ENCODE measurements around the gene APOL3.
"Not testable (repeated sequence)": the region's sequence is repeated elsewhere in the genome, so short reads cannot be mapped to it uniquely, and the experiment has no call there.

Gene APOL3, protein sequence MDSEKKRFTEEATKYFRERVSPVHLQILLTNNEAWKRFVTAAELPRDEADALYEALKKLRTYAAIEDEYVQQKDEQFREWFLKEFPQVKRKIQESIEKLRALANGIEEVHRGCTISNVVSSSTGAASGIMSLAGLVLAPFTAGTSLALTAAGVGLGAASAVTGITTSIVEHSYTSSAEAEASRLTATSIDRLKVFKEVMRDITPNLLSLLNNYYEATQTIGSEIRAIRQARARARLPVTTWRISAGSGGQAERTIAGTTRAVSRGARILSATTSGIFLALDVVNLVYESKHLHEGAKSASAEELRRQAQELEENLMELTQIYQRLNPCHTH

DNA sequence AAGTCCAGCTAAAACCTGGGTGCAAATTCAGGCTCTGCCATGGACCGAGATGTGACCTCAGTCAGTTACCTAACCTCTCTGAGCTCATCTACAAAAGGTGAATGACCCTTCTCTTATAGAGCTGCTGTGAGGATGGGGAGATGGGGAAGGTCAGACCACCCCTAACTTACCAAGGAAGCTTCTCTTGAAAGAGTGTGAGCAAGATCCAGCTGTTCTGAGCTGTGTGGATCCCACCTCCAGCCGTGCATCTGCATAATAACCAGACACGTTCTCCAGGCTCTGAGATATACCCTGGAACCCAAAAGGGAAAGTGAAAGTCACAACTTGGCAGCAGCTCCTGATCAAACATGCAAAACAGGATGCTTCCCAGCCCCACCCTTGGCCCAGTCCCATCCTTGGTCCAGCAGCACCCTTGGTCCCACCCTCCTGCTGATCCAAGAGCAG is at the start of gene APOL3:
Gene APOL3 (minus strand): TSS at position 257 of the 444 bp plus-strand sequence. CDS start 11,700 bp downstream, outside the sequence.
- DNase-seq = no peak

DNA sequence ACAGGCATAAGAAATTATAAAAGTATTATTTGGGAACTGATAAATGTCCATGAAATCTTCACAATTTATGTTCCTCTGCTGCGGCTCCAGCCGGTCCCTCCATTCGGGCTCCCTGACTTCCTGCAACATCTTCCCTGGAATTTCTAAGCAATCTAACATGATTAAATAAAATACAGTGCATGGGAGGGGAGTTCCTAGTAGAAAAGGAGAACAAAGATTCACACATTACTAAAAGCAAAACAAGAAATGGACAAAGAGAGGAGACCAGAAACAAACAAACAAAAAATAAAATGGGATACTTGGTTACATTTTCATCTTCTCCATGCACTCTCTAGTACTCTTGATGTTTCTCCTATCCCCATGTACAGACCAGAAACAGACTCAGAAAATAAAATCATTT is 49.7 kb upstream of the APOL3 start:
- DNase-seq = no peak

DNA sequence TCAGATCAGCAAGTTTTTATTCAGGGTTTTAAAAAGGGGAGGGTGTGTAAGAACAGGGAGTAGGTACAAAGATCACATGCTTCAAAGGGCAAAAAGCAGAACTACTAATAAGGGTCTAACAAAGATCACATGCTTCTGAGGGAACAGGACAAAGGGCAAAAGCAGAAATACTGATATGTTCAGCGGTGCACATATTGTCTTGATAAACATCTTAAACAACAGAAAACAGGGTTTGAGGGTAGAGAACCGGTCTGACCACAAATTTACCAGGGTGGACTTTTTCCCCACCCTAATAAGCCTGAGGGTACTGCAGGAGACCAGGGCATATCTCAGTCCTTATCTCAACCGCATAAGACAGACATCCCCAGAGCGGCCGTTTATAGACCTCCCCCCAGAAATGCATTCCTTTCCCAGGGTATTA is 48.9 kb upstream of the APOL3 start:
- not testable (repeated sequence) for DNase-seq

DNA sequence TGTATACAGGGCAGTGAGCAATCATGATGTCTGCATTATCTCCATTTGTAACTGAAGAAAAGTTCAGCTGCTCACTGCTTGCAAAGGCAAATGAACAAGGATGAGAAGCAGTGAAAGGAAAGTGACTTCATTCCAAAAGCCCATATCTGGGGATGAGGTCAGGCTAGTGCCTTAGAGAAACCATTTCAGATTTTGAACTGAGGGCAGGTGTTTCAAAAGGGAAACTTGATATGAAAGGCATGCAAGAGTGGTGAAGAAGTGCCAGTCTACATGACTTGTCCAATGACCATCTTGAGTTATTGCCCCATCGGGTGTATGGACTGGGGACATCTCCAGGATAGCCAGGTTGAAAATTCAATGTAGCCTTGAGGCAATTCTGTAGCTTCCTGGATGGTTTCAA is 48.4 kb upstream of the APOL3 start:
- no peak for DNase-seq

DNA sequence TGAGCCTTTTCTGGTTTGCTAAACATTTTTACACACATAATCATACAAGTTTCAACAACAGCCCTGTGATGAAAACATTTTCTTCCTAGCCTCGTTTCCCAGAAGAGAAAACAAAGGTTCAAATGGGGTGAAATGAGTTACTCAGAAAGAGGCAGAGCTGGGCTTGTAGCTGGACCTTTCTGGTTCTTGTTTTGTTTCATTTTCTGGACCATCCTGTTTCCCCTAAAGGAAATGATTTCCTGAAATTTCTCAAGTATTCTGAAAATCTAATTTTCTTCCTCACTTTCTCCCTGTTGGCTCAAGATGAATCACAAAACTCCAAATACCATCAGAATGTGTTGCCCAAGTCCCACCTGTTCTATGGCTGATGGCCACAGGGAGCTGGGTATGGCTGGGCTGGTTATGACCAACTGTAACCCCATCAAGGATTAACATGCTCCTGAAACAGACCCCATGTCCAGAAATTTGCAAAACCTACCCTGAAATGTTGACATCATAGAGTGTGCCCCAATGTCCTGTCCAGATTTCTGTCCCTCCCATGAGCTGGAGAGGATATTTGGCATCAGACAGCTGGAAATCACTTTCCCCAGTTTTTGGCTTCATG is 47.7 kb upstream of the APOL3 start:
- DNase-seq = no peak

DNA sequence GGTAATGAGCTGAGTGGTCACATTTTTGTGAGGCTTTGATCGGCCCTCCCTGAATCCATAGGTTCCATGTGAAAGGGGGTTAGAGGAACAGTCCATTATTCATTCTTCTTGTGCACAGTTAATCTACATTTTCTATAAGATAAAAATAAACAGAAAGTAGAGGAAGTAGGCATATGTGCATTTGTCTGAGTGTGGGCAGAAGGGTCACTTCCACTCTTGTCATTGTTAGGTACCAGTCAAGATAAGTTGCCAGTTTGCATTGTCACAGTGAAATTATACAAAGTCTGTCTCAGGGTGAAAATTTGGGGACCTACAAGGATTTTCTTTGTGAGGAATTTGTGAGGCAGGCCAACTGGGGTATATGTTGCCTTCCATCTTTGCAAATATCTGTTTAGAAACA is 45.7 kb upstream of the APOL3 start:
- DNase-seq = no peak

DNA sequence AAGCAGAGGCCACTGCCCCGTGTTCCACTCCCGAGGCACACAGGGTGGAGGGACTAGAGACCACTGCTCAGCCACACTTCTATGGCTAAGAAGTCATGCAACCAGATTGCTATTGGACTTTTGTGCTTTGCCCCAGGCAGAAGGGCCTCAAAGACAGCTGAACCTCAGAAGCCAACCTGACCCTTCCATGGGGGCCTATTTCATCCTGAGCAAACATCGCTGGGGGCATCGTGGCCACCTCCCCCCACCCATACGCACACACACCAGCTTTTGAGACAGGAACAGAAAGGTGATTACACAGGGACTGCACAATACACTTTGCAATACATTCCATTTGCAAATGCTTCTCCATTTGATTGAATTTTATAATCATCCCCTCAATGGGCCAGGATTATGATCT is 45.0 kb upstream of the APOL3 start:
- not testable (repeated sequence) for DNase-seq

DNA sequence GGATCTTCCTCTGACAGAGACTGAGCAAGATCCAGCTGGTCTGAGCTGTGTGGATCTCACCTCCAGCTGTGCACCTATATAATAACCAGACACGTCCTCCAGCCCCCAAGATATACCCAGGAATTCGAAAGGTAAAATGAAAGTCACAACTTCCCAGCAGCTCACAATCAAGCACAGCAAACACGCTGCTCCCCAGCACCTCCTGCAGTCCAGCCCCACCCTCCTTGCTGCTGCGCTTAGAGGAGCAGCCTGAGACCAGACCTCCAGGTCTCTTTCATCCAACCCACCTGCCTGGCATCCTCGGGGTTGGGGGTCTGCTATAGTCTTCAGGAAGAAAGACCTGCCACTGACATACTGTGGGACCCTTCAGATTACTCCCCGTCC is 44.1 kb upstream of the APOL3 start:
- DNase-seq = no peak

DNA sequence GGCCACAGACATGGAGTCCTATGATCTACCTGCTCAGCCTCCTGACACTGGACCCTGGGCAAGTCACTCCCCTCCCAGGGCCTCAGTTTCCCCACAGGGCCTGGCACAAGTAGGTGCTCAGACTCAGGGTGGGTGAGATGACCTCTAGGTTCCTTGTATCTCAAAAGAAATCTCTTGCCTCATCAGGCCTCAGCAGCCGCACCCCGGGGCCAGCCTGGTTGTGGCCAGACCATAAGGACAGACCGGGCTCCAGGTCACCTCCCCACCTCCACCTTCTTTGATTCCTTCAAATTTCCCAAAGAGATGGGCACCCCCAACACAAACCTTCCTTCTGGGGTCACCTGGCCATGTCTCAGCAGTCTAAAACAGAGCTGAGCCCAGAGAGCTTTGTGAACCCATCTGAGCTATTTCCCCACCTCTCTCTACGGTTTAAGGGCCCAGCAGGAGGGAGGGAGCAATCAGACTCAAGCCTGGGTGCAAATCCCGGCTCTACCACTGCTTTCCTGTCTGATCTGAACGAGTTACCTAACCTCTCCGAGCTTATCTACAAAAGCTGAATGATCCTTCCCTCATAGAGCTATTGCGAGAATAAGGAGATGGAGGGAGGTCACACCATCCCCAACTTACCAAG is 43.6 kb upstream of the APOL3 start:
- DNase-seq = no peak

DNA sequence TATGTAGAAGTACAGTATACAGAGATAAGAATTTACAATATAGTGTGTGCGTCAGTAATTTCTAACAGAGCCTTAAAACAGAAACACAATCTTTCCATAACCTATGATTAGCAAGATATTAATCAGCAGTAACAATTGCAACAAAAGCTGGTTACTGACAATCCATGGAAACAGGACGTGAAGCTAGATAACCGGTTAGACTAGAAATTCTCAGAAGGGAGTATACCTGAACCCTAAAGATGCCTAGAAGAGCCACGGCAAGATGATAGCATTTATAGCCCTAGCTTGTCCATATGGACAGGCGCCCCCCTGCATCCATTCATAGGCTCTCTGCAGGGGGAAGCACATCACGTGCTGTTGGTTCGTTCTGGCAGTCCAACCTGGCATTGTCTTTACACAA is 42.9 kb upstream of the APOL3 start:
- not testable (repeated sequence) for DNase-seq

DNA sequence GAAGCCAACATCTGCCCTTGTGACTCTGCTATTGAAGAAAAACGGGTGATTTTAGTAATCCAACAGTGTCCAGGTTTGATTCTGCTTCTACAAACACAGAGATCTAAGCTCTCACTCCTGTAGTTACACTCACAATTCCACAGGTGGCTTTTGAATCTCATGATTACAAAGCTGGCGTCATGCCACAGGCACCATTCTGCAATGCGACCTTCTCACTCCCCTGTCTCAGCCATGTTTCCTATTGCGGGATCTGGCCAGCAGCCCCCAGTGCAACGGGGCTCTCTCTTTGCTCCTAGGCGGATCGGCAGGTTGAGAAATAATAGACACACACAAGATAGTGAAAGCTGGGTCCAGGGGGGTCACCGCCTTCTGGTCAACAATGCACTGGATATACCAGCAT is 42.4 kb upstream of the APOL3 start:
- not testable (repeated sequence) for DNase-seq

DNA sequence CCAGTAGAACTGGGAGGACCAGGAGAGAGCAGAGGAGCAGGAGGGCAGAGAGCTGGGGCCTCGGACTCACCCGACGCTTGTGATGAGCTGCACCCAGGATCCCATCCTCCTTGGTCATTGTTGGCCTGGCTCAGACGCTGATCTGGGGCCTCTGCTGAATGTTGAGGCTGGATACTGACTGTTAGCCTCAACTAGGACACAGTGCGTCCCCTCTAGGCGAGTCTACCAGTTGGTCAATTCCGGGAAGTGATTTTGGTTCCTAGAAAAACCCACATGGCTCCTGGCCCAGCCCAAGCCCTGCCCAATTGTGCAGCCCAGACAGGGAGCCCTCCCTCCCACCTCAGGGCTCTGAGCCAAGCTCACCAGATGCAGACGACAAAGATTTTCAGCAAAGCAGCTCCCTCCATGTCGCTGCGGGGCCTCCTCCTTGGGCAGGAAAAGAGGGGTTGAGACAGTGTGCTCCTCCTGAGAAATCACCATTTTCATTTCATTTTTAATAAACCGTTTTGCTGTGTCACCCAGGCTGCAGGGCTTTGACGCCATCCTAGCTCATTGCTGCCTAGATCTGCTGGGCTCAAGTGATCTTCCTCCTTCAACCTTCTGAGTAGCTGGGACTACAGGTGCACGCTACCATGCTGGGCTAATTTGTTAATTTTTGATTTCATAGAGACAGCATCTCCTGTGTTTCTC is 41.2 kb upstream of the APOL3 start, which contains the start of gene APOL4:
Gene APOL4 (minus strand): TSS at position 180 of the 690 bp plus-strand sequence. CDS start 75 bp downstream, at position 105.
- peak; percentile 9 for DNase-seq

DNA sequence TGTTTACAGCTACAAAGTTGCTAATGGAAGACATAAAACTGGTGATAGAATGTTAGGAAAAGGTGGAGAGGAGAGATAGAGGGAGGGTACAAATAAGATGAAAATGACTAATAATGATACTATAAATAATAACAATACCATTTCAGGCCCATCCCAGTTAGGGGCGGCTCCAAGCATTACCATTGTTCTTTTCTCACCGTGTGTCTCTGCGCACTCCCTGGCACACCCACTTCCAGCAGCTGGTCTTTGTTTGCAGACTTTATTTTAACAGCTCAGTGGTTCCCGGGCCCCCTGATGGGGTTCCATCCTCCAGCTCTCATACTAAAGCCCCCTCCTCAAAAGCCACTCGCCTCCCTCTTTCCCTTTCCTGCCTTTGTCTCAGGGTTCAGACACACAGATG is 40.5 kb upstream of the APOL3 start:
- not testable (repeated sequence) for DNase-seq

DNA sequence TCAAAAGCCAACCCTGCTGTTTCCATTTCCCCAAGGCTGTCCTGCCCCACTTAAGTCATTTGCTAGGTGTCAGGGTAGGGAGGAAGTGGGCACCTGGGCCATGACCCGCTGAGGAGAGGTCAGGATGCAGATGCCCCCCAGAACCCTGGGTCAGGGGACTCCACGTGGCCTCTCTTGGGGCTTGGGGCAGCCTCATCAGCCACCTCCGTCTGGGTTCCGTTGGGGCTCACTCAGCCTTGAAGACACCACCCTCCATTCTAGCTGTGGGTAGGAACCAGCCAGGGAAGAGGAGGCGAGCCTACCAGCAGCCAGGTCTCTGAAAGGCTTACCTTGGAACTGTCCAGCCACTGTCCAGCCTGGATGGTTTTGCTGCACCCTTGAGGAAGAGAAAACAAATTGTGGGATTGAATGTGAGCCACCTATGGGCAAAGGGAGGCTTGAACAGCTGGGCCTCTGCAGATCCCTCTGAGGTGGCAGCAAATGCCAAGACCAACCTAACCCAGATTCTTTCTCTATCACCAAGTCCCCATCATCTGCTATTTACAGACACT is 38.5 kb upstream of the APOL3 start:
- no peak for DNase-seq

DNA sequence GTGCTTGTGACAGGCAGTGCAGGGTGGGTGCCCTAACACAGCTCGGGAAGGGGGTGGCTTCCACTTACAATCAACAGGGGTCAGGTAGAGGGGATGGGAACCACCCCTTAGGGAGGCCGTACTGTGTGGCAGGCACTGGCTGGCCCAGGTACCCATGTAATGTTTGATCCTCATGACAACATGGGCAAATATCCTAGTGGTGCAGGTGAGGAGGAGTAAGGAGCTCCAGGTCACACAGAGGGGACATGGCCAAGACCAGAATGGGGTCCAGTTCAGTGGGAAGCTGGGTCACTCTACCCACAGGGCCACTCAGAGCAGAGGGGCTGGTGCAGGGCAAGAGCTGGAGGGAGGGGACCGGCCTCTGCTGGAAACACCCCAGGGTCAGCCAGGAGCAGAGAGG is 38.0 kb upstream of the APOL3 start:
- no peak for DNase-seq

DNA sequence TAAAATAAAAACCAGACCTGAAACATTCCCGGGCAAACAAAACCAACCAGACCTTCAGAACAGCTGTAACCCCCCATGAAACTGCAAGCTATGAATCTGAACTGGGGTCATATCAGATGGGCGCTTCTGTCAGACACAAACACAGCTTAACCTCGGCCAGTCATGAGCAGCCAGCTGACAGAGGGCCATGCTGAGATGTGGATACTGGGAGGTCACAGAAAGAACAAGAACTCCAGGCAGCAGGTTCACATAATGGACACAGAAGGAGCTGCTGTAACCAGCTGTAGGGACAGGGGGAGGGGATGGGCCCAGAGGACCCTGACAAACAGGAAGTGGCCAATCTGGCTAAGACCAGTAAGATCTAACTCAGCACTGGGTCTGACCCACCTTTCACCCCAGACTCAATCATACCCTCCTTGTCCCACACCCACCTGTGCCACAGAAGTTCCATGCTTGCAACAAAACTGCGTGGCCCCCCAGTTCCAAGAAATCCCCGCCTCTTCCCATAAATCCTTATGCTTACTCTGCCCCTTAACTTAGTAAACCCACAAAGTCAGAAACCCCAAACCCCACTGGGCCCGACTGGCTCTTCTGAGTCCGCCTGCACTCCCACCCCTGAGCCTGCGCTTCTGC is 37.1 kb upstream of the APOL3 start:
- DNase-seq = no peak

DNA sequence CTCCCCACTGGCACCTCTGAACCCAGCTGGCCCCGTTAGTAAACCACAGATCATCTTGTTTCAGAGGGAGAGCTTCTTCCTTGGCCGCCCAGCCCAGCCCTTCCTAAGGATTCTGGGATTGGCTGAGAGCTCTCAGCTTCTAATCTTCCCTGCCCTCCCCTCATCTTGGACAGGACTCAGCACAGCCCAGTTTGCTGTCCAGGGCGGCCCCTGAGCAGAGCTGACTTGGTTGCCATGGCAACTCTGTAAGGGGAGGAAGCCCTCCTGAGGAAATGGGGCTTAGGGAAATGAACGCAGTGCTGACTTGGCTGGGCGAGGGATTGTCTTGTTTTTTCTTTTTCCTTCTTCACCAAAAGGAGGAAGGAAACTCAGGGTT is 36.5 kb upstream of the APOL3 start:
- peak; percentile 6 for DNase-seq

DNA sequence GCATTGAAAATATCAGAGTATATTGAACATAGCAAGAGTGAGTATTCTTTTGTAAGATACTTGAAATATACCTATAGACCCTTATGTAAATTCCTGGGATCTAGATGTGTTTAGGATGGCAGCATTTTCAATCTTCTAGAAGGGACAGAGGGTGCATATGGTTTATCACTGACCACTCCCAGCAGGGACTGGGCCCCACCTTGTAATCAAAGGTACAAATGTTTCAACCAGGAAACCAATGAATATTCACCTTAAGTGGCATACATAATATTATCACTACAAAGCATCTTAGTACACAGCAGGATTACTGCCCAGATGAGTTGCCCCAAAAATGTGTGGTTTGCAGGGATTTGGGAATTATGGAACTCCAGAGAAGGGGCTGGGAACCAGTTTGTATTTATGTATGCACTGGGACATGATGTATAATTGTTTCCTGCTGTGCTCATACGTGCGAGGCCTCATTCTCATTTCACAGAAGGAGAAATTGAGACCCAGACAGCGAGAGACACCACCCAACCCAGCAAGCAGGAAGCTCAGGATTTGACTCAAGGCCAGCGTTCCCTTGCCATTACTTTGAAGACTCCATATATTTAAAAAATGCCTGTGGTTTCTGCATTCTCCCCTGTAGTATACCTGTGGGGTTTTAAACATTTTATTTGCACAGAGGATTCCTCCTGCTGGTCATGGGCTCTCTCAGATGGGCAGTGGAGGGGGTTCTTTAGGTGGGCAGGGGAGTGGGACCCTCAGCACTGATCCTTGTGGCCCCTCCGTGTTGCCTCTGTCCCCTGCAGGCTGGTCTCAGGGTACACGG is 35.9 kb upstream of the APOL3 start:
- no peak for DNase-seq

DNA sequence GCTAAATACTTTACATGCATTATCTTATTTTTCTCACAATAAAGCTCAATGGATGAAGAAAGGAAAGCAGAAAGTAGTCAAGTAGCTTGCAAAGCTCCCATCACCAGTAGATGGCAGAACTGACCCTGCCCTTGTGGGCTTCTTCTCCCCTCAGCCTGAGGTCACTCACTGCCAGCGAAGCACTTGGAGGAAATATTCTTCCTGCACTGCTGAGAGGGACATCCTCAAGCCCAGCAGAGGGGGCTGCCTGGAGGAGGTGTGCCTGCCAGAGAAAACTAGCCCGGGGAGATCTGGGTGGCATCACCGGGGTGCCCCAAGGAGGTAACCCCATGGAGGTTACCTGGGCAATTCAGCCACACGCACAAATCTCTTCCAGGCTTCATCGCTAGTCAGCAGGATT is 34.4 kb upstream of the APOL3 start:
- peak; percentile 68 for DNase-seq

DNA sequence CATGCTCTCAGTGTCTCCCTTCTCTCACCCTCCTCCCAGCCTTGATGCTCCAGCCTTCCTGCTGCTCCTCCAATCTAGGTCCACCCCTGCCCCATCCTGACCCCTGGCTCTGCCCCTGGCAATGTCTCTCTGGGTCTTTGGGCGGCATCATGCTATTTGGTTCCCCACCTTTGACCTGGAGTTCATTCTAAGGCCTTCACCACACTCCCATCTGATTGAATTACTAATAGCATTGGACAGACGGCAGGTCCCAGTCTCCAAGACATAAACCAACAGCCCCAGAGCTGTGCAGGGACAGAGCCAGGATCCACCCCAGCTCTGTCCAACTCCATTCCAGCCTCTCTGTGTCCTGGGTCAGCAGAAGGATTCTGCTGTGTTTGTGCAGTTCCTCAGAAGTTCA is 33.8 kb upstream of the APOL3 start:
- no peak for DNase-seq

DNA sequence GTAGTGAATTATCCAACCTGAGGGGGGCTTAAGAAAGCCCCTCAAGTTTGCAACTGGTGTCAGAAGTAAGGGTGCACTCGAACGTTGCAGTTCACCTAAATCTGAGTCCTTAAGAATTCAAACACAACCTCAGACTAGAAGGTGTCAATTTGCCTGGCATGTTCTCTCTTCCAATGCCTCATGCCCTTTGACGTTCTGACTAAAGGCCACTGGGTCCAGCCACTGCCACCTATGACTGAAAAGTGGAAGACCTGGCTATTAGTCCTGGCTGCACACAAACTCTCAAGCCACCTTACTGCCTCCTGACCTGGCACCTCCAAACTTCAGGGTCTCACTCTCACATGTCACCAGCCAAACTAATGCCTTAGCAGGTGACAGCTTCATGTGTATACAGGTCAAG is 33.0 kb upstream of the APOL3 start:
- DNase-seq = no peak

DNA sequence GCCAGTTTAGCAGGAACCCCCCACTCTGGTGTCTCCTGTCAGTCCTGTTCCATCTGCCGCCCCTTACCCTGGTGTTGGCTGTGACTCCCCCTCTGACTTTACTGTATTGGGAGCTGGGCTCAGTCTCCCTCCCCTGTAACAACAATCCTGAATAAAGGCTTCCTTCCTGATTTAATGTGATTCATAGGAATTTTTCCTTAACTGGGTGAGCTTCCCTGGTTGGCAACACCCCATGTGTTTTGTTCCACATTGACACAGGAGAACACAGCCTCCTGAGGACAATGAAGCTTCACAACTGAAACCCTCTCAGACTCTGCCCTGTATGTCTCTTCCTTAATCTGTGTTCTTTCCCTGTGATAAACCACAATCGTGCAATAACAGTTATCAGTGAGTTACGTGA is 32.6 kb upstream of the APOL3 start:
- DNase-seq = no peak

Data from midbrain (tissue), 1 donor.